Loucy (cell line): ENCODE data around the gene WDR87.

Source experiments
- H2AFZ ChIP-seq: fragments of 200-600 bp; sonication (generic); 2 replicates; pipeline ENCODE4 v1.6.0; 2016; ENCODE audit warnings: antibody characterized with exemption, mild to moderate bottlenecking, low read length, moderate library complexity
- H3F3A ChIP-seq: fragments of 200-600 bp; 2 replicates; pipeline ENCODE4 v1.6.0; 2016; ENCODE audit warnings: antibody characterized with exemption, low read depth, mild to moderate bottlenecking
- H3K27me3 ChIP-seq: fragments of 200-600 bp; sonication (generic); 2 replicates; pipeline ENCODE4 v1.6.1; 2014; ENCODE audit warnings: low read length, mild to moderate bottlenecking; ENCODE audit not compliant: insufficient read depth, poor library complexity, severe bottlenecking
- H3K36me3 ChIP-seq: fragments of 200-600 bp; sonication (generic); 2 replicates; pipeline ENCODE4 v1.6.1; 2016; ENCODE audit warnings: low read length; ENCODE audit not compliant: insufficient read depth
- H3K4me1 ChIP-seq: fragments of 200-600 bp; sonication (generic); 2 replicates; pipeline ENCODE4 v1.5.1; 2014; ENCODE audit warnings: low read length, mild to moderate bottlenecking; ENCODE audit not compliant: insufficient read depth, poor library complexity, severe bottlenecking
- H3K4me2 ChIP-seq: fragments of 200-600 bp; sonication (generic); 2 replicates; pipeline ENCODE4 v1.6.0; 2014; ENCODE audit warnings: antibody characterized with exemption, low read length, low read depth, mild to moderate bottlenecking; ENCODE audit not compliant: poor library complexity, severe bottlenecking
- H3K4me3 ChIP-seq: fragments of 200-600 bp; sonication (generic); 2 replicates; pipeline ENCODE4 v1.5.1; 2014; ENCODE audit warnings: low read length, mild to moderate bottlenecking, mixed read lengths; ENCODE audit not compliant: poor library complexity, severe bottlenecking
- H3K79me2 ChIP-seq: fragments of 200-600 bp; sonication (generic); 2 replicates; pipeline ENCODE4 v1.6.1; 2014; ENCODE audit warnings: low read length; ENCODE audit not compliant: insufficient read depth
- H3K9ac ChIP-seq: fragments of 200-600 bp; sonication (generic); 2 replicates; pipeline ENCODE4 v1.6.0; 2014; ENCODE audit warnings: mild to moderate bottlenecking, low read depth, low read length, moderate library complexity; ENCODE audit not compliant: poor library complexity, severe bottlenecking
- H3K9me2 ChIP-seq: fragments of 200-600 bp; sonication (generic); replicated peaks from 2 replicates; pipeline ENCODE4 v1.6.1; 2016; ENCODE audit warnings: low read depth, low read length, mixed read lengths
- H3K9me3 ChIP-seq: fragments of 200-600 bp; sonication (generic); 2 replicates; pipeline ENCODE4 v1.6.1; 2014; ENCODE audit warnings: mild to moderate bottlenecking, antibody characterized with exemption, low read length, low read depth; ENCODE audit not compliant: insufficient read depth
- H4K20me1 ChIP-seq: fragments of 200-600 bp; sonication (generic); 2 replicates; pipeline ENCODE4 v1.6.0; 2014; ENCODE audit warnings: antibody characterized with exemption, low read length, mild to moderate bottlenecking; ENCODE audit not compliant: insufficient read depth, poor library complexity, severe bottlenecking
- CTCF ChIP-seq: fragments of 200-600 bp; sonication (generic); conservative IDR thresholded peaks from 2 replicates; pipeline ENCODE4 v1.5.1; 2014; ENCODE audit warnings: mild to moderate bottlenecking, antibody characterized with exemption, low read length
- EZH2phosphoT487 ChIP-seq: fragments of 200-600 bp; IDR thresholded peaks from 2 replicates; pipeline ENCODE4 v1.6.1; 2018; ENCODE audit warnings: antibody characterized with exemption, mild to moderate bottlenecking, moderate library complexity, borderline replicate concordance

WDR87 gene

GRCh38 chr19:37946132-37946531, 39.7 kb upstream of the WDR87 start:
- no peaks in the 10 kb centered on the region for H3K9me2 ChIP-seq
- H3K36me3 ChIP-seq = peaks cover 7% of the 10 kb centered on the region; the same call in 1 of the 2 replicates
- H3K4me1 ChIP-seq = no peaks in the 10 kb centered on the region
- H3F3A ChIP-seq = no peaks in the 10 kb centered on the region
- H3K4me2 ChIP-seq = no peak overlapping the region
- TF ChIP-seq EZH2phosphoT487 = no peak
- H3K27me3 ChIP-seq = no peaks in the 10 kb centered on the region
- no peak overlapping the region for H3K9ac ChIP-seq
- H3K79me2 ChIP-seq = peaks cover 7% of the 10 kb centered on the region; the same call in 1 of the 2 replicates
- H3K9me3 ChIP-seq = no peaks in the 10 kb centered on the region
- H3K4me3 ChIP-seq = no peak overlapping the region
- H2AFZ ChIP-seq = no peak overlapping the region
- H4K20me1 ChIP-seq = no peaks in the 10 kb centered on the region

- Histone ChIP-seq H3K36me3 (peaks cover 7% of the 10 kb centered on the region; the same call in 1 of the 2 replicates), H3K9me2 (no peaks in the 10 kb centered on the region), H4K20me1 (no peaks in the 10 kb centered on the region), H3K27me3 (no peaks in the 10 kb centered on the region), H3K9ac (no peak overlapping the region), H3F3A (no peaks in the 10 kb centered on the region), H3K4me3 (no peak overlapping the region), H3K9me3 (no peaks in the 10 kb centered on the region), H3K4me1 (no peaks in the 10 kb centered on the region), H3K4me2 (no peak overlapping the region), H2AFZ (no peak overlapping the region), H3K79me2 (peaks cover 17% of the 10 kb centered on the region; the same call in 1 of the 2 replicates)
- TF ChIP-seq EZH2phosphoT487 = no peak
- TF ChIP-seq CTCF = no peak
Observed at GRCh38 chr19:37943480-37943879, 37.1 kb upstream of the WDR87 start.

- H3K79me2 ChIP-seq = peaks cover 17% of the 10 kb centered on the region; the same call in 1 of the 2 replicates
- no peak overlapping the region for H3K4me3 ChIP-seq
- TF ChIP-seq EZH2phosphoT487 (no peak), CTCF (no peak)
Observed at GRCh38 chr19:37942516-37942902, 36.1 kb upstream of the WDR87 start.

GRCh38 chr19:37941782-37942515, 35.6 kb upstream of the WDR87 start:
- H3K36me3 ChIP-seq = peaks cover 7% of the 10 kb centered on the region; the same call in 1 of the 2 replicates
- no peak overlapping the region for H3K4me3 ChIP-seq
- no peaks in the 10 kb centered on the region for H3K4me1 ChIP-seq
- H3K9me2 ChIP-seq = no peaks in the 10 kb centered on the region
- no peak for TF ChIP-seq EZH2phosphoT487
- TF ChIP-seq CTCF = no peak
- no peaks in the 10 kb centered on the region for H3K27me3 ChIP-seq
- no peak overlapping the region for H3K4me2 ChIP-seq
- H3K79me2 ChIP-seq = peaks cover 19% of the 10 kb centered on the region; the same call in 1 of the 2 replicates
- no peak overlapping the region for H3K9ac ChIP-seq
- no peaks in the 10 kb centered on the region for H3F3A ChIP-seq
- no peaks in the 10 kb centered on the region for H4K20me1 ChIP-seq
- no peaks in the 10 kb centered on the region for H3K9me3 ChIP-seq
- no peak overlapping the region for H2AFZ ChIP-seq

More at GRCh38 chr19:37942516-37942902, 36.1 kb upstream of the WDR87 start:
- Histone ChIP-seq H3F3A (no peaks in the 10 kb centered on the region), H3K4me1 (no peaks in the 10 kb centered on the region), H3K9me3 (no peaks in the 10 kb centered on the region), H3K9me2 (no peaks in the 10 kb centered on the region), H3K27me3 (no peaks in the 10 kb centered on the region), H4K20me1 (no peaks in the 10 kb centered on the region), H3K36me3 (peaks cover 7% of the 10 kb centered on the region; the same call in 1 of the 2 replicates), H2AFZ (no peak overlapping the region), H3K4me2 (no peak overlapping the region), H3K9ac (no peak overlapping the region)
